Measurements from ENCODE around the gene RPL39L.
"Not testable (repeated sequence)": the region's sequence is repeated elsewhere in the genome, so short reads cannot be mapped to it uniquely, and the experiment has no call there.

The RPL39L gene

DNA sequence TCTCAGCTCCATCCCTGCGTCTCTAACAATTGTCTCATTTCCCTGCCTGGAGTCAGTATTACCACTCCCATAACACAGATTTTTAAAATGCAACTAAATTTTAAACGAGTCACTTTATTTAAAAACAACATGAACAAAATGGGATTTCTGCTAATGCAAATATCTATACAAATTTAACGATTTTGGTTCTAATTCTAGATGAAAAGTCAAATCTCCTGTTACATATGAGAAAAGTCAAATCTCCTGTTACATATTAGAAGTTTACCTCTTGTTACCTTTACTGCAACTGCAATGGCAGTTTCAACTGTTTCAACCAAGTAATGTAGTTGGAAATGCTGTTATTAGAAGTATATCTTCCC lies 578 bp upstream of the RPL39L start:
- in situ Hi-C loops (cut with MboI; ENCODE audit: low sequenced_read_pairs), result no loop called here

GRCh38 chr3:187136936-187137335 lies 2.4 kb downstream of the RPL39L start:
- in situ Hi-C loops (cut with MboI; ENCODE audit: low sequenced_read_pairs), result no loop called here

- in situ Hi-C loops (cut with MboI; ENCODE audit: low sequenced_read_pairs), result no loop called here
Observed at GRCh38 chr3:187136337-187136736, 3.0 kb downstream of the RPL39L start.

GRCh38 chr3:187135172-187135690 lies 4.1 kb downstream of the RPL39L start:
- in situ Hi-C loops (cut with MboI; ENCODE audit: low sequenced_read_pairs), result not testable (repeated sequence)

DNA sequence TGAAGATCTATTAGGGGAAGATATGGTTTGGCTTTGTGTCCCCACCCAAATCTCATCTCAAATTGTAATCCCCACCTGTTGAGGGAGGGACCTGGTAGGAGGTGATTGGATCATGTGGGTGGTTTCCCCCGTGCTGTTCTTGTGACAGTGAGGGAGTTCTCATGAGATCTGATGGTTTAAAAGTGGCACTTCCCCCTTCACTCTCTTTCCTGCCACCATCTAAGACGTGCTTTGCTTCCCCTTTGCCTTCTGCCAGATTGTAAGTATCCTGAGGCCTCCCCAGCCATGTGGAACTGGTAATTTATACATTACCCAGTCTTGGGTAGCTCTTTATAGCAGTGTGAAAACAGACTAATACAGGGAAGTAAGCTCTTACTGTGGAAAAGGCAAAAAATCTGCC lies 6.1 kb downstream of the RPL39L start:
- in situ Hi-C loops (cut with MboI; ENCODE audit: low sequenced_read_pairs), result not testable (repeated sequence)

DNA sequence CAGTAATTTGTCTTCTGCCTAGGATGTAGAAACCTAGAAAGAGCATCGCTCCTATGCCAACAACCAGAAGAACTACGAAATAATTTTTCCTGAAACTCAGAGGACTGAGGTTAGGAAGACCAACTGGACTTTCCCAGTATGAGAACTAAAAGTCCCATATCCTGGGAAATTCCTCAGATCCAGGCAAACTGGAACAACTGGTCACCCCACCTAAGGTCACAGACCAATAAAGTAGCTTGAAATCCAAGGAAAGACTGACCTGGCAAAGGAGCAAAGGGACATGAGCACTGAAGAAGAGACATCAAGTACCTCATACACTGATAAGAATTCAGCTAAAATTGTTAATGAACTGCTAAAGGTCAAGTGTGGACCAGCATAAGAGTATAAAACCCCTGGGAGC lies 6.6 kb downstream of the RPL39L start:
- in situ Hi-C loops (cut with MboI; ENCODE audit: low sequenced_read_pairs), result no loop called here

GRCh38 chr3:187131981-187132380 lies 7.3 kb downstream of the RPL39L start:
- in situ Hi-C loops (cut with MboI; ENCODE audit: low sequenced_read_pairs), result no loop called here

- in situ Hi-C loops (cut with MboI; ENCODE audit: low sequenced_read_pairs), result no loop called here
Observed at GRCh38 chr3:187130346-187131066, 8.8 kb downstream of the RPL39L start.

DNA sequence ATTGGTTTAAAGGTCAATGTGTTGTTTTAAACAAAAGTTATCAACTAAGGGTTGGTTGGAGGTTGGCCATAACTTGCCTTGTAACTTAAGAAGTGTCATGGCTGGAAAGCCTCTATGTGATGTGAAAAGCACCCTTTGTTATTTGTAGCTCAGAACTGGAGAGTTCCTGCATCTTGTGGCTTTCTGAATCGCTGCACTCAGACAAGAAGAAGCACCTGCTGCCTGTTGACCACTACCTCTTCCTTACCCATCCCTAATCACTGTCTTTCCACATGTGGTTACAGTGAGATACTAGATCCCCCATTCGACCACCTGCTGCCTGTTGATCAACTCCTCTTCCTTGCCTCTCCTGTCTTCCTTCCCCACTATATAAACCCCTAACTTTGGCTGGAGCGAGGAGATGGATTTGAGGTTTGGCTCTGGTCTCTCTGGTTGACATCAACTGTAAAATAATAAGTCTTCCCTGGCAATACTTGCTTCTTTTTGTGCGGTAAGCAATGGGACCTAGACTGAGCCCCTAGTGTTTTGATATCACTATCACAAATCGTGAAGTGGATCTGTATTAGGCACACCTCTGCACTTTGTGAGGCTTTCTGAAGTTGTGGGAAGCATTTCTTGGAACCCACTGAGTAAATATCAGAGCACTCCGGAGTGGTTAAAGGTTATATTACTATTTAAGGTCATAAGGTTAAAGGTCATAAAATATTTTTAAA lies 13.8 kb downstream of the RPL39L start:
- in situ Hi-C loops (cut with MboI; ENCODE audit: low sequenced_read_pairs), result no loop called here

DNA sequence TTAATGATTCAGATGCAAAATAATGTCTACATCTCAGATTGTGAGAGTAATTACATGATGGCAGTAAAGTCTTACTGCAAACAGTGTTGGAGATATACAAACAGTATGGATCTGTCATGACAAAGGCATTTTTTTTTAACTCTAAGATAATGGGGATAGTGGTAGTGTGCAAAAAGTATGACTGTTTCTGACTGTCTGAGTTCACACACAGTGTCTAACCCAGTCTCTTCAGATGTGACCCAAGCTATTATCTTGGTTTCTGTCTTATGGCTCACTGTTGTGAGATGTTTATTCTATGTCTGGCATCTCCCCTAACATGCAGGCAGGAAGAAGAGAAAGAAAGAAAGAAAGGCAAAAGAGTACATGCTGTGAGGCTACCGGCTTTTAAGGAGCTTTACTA lies 17.0 kb downstream of the RPL39L start:
- in situ Hi-C loops (cut with MboI; ENCODE audit: low sequenced_read_pairs), result no loop called here

DNA sequence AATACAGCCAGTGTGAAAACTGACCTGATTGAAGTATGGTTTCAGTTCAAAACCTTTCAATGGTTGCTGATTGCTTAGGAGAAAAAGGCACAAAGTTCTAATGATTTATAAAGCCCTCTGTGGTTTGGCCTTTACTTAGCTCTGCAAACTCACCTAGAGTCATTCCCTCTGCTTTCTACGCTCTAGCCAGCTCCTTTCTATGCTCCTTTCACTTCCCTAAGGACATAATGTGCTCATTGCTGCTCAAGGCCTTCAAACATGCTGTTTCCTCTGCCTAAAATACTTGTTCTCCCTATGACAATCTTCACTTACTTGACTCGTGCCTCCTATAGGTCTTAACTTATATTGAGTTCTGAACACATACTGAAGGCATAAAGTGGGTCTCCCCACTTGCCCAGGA lies 19.0 kb downstream of the RPL39L start:
- in situ Hi-C loops (cut with MboI; ENCODE audit: low sequenced_read_pairs), result no loop called here

DNA sequence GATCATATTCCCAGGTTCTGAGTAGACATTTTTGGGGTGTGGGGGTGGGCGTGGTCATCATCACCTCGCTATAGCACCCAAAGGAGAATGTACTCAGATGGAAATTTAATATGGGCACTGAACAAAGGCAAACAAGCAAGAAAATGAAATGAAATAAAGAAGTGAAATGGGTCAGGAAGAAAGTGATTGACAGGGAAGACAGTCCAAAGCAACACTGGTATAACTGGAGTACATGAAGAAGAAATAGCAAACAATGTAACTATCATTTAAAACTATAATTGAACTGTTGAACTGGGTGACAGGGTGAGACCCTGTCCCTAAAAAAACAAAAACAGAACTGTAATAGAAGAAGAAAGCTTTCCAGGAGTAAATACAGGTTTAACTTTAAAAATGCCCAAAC lies 24.8 kb downstream of the RPL39L start:
- in situ Hi-C loops (cut with MboI; ENCODE audit: low sequenced_read_pairs), result no loop called here

DNA sequence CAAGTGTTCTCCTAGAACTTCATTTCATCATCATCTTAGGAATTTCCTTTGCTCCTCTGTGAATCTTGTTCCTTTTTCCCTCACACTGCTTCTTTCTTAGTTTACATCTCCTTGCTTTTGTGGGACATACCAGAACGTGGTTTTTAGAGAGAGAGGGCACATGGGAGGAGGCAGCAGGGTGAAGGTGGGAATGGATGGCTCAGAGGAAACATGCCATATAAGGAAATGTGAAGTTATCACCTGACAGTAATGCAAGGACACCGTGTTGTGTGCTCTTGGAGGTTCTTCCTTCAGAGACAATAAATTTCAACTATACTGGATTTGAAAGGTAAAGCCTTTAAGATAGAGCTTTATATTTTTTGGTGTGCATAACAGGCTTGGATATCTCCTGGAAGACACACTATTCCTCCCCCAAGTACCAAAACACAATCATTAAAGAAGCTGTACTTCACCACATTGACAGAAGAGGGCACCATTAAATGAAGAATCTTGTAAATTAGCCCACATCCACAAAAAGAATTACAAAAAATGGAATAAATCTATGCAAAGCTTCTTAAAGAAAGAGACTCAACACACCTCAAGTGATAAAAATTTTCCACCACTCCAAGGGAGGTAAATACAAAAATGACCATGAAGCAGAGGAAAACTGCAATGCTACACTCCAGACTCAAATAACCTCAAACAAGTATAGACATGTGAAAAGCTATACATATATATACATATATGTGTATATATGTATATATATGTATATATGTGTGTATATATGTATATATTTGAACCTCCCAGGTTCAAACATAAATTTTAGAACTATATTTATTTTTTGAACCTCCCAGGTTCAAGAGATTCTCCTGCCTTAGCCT lies 26.1 kb downstream of the RPL39L start:
- in situ Hi-C loops (cut with MboI; ENCODE audit: low sequenced_read_pairs), result no loop called here

GRCh38 chr3:187110156-187110555 lies 29.1 kb downstream of the RPL39L start:
- in situ Hi-C loops (cut with MboI; ENCODE audit: low sequenced_read_pairs), result no loop called here

DNA sequence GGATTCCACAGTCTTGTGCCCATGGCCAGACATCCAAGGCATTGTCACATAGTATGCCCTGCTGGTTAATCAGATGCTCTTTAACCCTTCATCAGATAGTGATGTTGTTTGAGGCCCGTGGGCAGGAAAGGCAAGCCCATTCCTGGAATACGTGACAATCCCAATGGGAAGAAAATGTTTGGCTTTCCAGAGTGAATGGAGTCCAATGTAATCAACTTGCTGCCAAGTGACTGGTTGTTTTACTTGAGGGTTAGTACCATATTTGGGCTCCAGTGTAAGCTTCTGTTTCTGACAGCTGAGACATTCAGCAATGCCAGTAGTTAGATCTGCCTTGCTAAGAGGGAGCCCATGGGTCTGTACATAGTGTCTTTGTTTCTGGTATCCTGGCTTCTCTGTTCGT lies 31.3 kb downstream of the RPL39L start:
- in situ Hi-C loops (cut with MboI; ENCODE audit: low sequenced_read_pairs), result no loop called here

GRCh38 chr3:187105700-187106099 lies 33.6 kb downstream of the RPL39L start:
- in situ Hi-C loops (cut with MboI; ENCODE audit: low sequenced_read_pairs), result no loop called here

- in situ Hi-C loops (cut with MboI; ENCODE audit: low sequenced_read_pairs), result no loop called here
Observed at GRCh38 chr3:187104933-187105332, 34.4 kb downstream of the RPL39L start.

- in situ Hi-C loops (cut with MboI; ENCODE audit: low sequenced_read_pairs), result no loop called here
Observed at GRCh38 chr3:187104342-187104741, 35.0 kb downstream of the RPL39L start.

GRCh38 chr3:187103251-187103650 lies 36.0 kb downstream of the RPL39L start:
- in situ Hi-C loops (cut with MboI; ENCODE audit: low sequenced_read_pairs), result no loop called here

DNA sequence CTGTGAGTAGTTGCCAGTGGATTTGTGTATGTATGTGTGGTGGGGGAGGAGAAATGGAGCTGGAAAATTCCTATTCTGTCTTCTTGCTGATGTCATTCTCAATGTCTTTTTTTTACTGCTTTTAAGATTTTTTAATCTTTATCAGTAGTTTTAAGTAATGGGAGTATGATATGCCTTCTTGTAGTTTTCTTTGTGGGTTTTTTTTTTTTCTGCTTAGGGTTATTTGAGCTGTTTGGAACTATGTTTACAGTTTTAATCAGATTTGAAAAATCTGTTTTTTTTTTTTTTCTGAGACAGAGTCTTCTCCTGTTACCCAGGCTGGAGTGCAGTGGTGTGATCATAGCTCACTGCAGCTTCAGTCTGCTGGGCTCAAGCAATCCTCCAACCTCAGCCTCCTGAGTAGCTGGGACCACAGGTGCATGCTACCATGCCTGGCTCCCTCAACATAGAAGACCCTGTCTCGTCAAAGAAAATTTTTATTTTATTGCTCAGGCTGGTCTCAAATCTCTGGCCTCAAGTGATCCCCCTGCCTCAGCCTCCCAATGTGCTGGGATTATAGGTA lies 37.1 kb downstream of the RPL39L start:
- in situ Hi-C loops (cut with MboI; ENCODE audit: low sequenced_read_pairs), result no loop called here
